ENCODE data around the gene CCDC40.

The CCDC40 gene

DNA sequence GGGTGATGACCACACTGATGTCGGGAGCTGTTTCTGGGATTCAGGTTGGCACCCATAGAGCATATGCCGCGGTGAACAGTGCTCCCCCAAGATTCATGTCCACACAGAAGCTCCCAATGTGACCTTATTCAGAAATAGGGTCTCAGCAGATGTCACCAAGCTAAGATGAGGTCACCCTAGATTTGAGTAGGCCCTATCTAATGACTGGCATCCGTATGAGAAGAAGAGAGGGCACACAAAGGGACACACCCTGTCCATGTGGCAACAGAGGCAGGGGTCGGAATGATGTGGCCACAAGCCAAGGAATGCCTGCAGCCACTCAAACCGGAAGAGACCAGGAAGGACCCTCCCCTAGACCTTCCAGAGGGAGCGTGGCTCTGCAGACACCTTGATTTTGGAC, 36.3 kb upstream of the CCDC40 start:
- DNase-seq (ENCODE audit: low read depth): no peak

DNA sequence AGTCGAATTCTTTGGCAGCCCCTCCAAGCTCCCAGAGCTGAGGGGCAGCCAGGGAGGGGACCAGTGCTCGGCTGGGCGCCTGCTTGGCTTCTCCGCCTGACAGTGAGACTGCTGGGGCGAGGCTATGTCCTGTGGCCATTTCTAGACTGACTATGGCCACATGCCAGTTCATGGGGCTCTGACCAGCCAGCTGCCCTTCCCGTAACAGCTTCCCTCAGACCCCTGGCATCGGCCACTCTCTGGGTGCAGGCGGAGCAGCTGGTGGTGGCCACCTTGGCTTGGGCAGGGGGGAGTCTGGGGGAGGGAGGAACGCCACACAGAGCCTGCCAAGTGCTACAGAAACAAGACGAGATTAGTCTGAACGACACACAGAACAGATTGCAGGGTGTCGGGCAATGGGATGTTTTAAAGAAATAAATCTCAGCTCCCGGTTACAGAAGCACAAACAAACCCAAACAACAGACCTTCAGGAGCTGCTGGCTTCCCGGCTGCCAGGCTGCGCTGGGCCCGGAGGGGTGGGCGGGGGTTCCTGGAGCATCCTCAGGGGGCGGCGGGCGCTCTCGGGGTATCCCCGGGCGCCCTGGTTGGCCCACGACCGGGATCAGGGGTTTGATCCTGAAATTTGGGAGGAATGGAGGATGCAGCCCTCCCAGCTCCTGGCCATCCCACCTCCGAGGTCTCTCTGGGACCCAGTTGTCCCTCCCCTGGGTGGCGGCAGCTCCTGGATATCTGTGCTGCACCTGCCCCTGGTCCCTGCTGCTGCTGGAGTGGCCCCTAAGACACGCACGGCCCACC, 35.3 kb upstream of the CCDC40 start:
- DNase-seq (ENCODE audit: low read depth): no peak

DNA sequence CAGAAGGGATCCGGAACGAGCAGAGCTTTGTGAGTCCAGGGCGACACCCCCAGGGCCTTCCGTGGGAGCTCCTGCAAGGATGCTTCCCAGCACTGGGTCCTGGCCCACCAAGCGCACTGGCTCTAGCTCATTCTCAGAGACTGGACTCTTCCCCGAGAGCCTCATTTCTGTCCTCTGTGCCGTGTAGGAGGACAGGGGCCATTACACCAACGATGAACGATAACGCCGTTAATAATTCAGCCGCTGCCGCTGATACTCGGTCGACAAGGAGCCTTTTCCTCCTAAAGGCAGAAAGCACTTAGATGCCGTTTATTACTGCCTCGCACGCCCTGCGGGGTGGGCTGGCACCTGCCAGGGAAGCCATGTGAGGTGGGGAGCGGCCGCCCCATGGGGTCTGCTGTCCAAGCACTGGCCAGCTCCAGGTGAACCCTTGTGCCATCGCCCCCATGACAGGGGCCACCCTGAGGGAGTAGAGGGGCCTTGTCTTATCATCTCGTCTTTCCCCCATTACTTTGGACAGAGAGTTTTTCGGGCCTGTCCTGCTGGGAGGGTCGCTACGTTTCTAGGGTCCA, 34.3 kb upstream of the CCDC40 start:
- no peak for DNase-seq (ENCODE audit: low read depth)

DNA sequence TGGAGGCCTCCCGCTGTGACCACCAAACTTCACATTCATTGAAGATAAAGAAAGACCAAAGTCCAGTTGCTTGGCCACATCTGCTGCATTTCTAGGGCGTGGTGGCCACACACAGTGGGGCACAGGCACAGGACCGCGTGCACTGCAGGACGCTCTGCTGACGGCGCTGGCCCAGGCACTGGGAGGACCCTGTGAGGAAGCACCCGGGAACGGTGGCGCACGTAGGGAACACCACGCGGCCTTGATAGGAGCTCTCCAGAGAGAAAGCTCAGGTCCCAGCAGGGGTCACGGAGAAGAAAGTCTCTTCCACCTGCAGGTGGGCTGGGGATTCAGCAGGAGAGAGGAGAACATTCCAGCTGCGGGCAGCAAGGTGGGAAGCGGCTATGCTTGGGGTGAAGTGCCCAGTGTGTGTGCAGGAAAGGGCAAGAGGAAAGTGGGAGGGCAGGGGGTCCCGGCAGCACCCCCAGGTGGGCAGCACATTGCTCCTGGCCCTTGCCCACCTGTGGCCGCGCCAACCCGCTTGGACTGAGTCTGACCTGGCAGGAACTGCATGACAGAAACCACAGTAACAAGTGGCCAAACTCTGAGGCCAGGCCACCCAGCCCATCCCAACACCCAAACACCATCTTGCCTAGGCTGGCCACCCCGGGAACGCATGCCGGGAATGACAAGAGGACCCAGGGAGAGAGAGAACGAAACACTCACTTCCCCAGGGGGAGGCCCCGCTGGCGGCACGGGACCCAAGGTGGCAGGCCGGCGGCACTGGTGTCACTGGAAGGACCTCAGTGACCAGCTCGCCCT, 33.6 kb upstream of the CCDC40 start:
- no peak for DNase-seq (ENCODE audit: low read depth)

DNA sequence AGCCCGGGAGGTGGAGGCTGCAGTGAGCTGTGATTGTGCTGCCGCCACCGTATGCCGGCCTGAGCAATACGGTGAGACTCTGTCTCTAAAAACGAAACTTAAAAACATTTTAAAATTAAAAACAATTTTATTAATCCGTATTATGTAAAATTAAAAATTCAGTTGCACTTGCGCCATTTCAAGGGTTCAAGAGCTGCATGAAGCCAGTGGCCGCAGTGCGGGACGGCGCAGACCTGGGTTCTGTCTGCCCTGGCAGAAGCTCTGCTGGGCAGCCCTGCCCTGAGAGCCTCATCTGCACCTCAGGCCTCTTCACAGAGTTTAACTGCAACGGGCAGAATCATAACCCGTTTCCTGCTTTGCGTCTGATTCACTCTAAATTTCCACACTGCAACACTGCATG, 32.5 kb upstream of the CCDC40 start:
- no peak for DNase-seq (ENCODE audit: low read depth)

DNA sequence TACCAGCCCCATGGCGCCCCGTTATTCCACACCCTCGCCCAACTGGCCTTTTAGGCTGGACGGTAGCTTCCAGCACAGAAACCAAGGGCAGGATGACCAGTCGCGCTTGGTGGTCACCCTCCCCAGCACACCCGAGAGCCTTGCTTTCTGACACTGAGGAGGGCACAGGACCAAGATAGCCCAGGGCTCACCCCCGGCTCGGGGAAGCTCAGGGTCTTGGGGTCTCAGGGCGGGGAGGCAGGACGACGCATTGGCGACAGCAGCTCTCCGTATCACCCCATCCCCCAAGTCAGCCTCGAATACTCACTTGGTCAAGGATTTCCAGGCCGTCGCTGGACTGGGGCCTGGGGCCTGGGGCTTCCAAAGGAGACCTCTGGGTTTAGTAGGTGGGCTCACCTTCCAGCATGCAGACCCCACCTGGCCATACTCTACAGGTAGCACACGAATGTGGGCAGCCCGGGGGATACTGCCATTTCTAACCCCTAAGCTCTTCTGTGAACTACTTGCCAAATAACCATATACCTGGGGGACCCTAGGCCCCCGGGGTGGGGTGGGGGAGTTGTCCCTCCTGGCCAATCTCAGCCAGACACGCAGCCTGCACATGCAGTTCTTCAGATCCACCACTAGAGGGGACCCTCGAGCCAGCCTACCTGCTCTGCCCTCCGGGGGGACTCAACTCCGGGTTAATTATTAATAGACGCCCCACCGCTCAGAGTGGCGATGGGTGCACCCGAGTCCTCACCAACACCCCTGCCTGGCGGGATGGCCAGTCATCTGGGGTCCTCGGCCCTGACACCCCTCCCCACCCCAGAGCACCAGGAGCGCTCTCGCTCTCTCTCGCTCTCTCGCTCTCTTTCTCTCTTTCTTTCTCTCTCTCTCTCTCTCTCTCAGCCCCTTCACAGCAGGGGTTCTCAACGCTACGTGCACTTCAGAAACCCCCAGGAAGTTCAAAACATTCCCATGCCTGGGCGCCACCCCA, 30.8 kb upstream of the CCDC40 start:
- DNase-seq (ENCODE audit: low read depth): no peak

DNA sequence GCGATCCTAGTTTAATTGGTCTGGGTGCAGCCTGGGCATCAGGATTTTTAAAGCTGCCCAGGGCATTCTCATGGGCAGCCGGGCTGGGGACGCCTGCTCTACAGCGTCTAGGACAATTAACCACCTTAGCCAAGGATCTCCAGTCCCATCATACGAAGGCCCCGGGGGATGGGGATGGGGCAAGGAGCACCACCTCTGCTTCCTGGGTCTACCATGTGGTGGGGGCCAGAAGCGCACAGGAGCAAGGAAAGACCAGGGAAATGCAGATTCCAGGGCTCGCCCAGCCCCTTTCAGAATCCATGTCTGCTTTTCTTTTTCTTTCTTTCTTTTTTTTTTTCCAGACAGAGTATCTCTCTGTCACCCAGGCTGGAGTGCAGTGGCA, 30.1 kb upstream of the CCDC40 start:
- no peak for DNase-seq (ENCODE audit: low read depth)

DNA sequence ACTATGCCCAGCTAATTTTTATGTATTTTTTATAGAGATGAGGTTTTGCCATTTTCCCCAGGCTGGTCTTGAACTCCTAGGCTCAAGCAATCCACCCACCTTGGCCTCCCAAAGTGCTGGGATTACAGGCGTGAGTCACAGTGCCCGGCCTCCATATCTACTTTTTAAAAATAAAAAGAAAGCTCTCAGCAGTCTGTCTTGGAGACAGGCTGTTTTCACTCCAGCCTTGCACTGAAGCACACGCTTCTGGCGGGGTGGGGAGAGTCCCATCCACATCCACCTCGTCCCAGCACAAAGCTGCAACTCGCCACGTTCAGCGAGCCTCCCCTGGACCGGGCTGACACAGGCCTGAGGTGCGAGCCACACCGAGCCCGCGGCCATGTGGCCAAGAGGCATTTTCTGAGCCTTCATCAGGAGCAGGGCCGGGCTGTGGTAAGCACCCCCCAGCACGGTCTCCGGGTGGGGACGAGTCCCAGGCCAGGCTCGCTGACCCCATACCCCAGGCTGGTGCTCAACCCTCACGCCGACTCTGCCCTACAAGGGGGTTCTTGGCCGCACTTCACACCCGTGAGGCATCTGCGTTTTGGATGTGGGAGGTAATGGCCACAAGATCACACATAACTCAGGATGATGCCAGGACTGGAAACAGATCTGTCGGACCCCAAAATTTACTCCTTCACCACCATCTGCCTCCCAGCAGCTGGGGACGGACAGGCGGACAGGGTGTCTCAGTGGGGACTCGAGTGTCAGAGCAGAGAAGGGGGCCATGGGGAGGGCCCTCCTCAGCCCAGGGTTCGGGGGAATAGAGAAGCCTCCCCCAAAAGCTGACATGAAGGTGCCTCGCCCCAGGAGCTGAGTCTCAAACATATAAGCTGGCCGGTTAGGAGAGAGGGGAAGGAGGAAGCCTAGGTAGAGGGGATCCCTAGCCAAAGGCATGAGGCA, 29.4 kb upstream of the CCDC40 start:
- DNase-seq (ENCODE audit: low read depth): no peak

DNA sequence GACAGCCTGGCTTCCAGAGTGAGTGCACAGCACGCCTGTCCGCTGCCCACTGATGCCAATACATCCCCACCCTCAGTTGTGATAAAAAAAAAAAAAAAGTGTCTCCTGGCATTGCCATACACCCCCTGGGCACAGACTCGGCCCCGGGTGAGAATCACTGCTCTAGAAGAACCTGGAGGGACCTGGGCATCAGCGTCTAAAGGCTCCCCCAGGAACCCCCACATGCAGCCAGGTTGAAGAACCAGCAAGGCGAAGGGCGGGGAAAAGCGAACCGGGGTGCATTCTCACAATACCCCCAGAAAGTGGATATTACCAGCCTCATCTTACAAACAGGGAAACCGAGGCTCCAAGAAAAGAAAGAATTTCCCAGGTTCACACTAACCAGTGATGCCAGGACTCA, 28.5 kb upstream of the CCDC40 start:
- DNase-seq (ENCODE audit: low read depth): no peak

DNA sequence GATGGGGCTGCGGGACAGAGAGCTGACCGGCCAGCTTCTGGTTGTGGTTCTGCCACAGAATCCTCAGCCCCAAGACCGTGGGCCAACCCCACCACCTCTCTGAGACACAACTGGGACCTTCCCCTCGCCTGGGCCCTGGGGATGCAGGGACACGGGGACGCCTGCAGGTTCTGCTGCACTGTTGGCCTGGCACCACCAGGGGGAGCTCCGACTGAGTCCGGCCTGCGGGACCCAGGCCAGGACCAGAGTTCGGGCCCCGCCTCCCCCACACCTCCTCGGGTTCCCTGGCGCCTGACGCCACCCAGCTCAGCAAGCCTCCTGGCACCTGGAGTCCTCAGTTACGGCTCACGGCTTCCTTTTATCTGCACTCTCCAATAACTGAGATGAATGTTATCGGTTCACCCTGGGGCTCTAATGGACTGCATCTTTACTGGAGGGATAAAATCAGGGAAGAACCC, 28.0 kb upstream of the CCDC40 start:
- peak; percentile 68 for DNase-seq (ENCODE audit: low read depth)

DNA sequence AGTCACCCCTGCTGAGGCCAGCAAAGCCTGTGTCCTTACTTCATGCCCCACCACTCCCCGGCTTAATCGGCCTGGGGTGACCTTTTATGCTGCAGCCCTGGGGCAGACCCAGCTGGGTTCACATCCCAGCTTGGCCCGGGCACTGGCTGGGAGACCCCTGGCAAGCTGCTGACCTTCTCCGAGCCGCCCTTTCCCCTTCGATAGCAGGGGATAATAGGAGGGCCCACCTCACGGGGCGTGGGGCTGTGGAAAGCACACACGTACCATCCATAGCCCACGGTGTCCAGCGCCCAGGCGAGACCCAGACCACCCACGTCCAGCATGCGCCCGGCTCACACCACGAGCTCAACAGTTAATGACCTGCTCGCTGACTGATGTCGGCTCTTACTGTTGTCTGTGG, 27.6 kb upstream of the CCDC40 start:
- DNase-seq (ENCODE audit: low read depth): no peak

DNA sequence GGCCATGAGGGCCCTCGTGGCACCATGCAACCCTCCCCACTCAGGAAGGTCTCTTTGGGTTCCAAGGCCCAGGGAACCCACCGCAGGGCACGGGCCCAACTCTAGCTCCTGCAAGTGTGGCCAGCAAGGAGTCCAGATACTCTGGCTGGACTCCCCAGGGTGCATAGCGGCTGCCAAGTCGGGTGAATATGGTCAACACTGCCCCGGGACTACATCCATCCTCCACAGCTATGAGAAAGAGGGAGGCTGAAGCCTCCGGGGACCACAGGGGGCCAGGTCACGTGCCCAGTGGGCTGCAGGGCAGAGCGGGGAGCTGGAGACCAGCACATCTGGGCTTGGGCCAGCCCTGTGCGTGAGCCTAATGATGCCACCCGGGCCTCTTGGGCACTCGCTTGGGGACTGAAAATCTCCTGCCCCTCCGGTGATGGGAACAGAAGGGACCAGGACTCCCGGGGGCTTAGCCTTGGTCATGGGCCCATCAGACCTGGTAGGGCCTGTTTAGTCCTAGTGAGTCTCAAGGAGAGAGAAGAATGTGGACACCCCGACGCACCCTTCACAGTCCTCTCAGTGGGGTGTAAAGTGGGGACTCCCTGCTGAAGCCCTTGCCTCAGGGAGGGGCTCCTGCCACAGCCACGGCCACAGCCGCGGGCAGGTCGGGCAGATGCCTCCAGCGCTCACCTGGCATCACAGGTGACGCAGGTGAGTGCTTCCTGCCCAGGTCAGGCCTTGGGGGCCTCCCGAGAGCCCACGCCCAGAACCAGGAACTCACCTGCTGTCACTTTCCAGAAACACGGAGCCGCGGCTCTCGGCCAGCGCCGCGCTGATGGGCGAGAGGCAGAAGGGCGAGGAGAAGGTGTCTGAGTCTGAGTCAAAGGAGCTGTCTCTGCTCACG, 26.8 kb upstream of the CCDC40 start:
- no peak for DNase-seq (ENCODE audit: low read depth)

DNA sequence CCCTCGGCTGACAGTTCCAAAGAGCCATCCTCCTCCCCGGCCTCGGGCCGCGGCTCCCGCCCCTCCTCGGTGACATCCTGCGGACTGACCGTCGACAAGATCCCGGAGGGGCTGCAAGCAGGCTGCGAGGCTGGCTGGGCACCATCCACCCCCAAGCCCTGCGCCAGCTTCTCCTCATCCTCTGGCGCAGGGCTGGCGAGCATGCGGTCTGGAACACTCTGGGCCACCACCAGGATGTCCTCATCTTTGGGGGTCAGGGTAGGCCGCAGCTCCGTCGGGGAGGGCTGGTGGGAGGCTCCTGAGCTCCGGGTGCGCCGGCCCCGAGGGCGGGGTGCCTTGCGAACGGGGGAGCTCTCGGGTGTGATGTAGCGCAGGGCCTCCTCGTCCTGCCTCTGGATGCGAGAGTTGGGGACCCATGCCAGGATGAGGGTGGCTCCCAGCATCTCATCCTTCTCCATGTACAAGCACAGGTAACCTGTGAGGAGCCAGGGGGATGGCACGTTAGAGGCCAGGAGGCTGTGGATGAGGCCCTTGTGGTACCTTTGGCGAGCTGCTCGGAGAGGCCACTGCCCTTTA, 26.1 kb upstream of the CCDC40 start:
- no peak for DNase-seq (ENCODE audit: low read depth)

DNA sequence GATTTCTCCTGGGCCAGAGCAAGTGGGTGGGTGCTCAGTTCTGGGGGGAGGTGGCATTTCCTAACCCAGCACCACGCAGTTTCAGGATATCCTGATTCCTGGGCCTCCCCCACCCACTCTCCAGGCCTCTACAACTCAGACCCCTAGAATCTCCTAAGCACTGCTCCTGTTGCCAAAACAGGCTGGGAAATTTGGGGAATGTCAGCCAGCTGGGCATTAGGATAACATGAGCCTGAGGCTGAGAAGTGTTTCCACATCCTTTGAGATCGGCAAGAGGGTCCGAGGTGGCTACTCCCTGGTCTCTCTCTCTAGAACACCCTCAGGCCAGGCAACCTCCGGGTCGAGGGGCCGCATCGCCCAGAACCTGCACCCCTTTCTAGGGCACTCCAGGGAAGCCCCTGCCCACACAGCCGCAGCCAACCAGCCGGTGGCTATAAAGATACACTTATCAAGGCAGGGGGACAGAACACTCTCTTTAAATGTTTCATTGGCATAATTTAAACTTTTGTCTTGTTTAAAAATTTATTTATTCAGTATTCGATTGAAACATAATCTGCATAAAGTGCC, 24.4 kb upstream of the CCDC40 start:
- no peak for DNase-seq (ENCODE audit: low read depth)

DNA sequence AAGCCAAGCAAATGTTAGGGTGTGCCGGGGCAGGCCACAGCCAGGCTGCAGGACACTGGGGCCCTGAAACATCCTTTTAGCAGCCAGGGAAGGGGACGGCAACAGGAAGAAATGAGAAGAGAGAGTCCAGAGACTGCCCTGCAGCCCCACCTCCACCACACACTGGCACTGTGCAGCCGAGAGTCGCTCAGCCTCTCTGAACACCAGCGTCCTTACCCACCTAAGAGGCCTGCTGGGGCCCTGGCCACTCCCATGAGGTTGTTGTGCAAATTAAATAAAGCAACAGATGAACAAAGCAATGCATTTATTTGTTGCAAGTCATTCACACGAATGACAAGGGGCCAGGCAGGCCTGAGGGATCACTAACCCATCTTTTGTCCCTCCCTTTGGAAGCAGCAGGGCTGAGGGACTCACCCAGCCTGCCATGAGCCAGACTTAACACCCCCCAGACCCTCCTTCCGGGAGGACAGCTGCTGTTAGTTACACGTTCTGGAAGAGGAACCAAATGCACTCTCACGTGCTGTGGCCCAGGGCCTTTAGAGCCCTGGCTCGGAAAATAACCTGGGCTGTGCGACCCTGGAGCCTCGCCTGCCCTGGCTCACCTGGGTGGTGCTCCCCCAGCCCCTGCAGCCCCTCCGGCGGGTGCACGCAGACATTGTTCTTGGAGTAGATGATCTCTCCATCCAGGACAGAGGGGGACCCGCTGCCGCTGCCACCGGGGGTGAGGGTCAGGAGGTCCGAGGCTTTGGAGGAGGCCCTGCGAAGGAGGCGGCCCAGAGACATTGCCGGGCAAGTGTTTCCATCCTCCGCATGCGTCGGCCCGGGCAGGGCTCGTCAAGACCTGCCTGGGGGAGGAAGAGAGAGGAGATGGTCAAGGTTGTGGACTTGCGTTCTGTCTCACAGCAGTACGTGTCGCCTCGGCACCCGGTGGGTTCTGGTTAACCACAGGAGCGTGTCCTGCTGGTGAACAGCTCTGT, 23.4 kb upstream of the CCDC40 start:
- no peak for DNase-seq (ENCODE audit: low read depth)

DNA sequence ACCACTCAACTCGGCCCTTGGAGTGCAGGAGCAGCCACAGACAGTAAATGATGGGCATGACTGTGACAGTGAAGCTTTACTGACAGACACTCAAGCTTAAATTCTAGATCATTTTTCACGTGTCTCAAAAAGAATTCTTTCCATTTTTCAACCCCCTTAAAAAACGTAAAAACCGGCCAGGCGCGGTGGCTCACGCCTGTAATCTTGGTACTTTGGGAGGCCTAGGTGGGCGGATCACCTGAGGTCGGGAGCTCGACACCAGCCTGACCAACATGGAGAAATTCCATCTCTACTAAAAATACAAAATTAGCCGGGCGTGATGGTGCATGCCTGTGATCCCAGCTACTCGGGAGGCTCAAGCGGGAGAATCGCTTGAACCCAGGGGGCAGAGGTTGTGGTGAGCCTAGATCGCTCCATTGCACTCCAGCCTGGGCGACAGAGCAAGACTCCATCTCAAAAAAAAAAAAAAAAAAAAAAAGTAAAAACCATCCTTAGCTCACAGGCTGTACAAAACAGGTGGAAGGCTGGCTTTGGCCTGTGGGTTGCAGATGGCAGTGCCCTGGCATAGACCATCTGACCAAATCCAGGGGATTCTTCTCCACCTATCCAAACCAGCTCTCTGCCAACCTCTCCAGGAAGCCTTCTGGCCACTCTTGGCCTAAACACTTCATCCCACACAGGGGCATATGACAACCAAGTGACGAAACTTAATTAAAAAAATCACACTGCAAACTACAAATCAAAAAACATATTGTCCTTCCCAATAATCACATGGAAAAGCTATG, 19.0 kb upstream of the CCDC40 start:
- DNase-seq (ENCODE audit: low read depth): no peak
